Measurements from ENCODE around the gene TTLL1.

The TTLL1 gene

GRCh38 chr22:42990131-42990838 is 98.9 kb downstream of the TTLL1 start:
- no peak for DNase-seq
